CD4-positive, alpha-beta memory T cell (primary cell): Measurements from ENCODE around the gene NDUFB10. TPM values are rescaled to one million over a fixed set of nuclear protein-coding genes. Genes with fewer than 3 reads are reported as not detected.

ENCODE experiments used
- CTCF ChIA-PET: fragments of 350-600 bp; sonication (Branson Sonifier 250); formaldehyde crosslinking; loops from one replicate; lab custom pipeline; 2021; ENCODE audit warnings: inconsistent platforms; ENCODE audit not compliant: partially characterized antibody; lab: Charles Lee
- POLR2A ChIA-PET: fragments of 350-600 bp; sonication (Branson Sonifier 250); formaldehyde crosslinking; loops from one replicate; lab custom pipeline; 2021; ENCODE audit not compliant: partially characterized antibody; lab: Charles Lee
- DNase-seq, 5 donors: peaks; one replicate each; pipeline versions ENCODE4 v3.0.0 to v3.0.0-alpha.2; 2020 to 2022; ENCODE audit warnings: mixed read lengths in 1 of 5
- H3K27ac ChIP-seq: one replicate; pipeline ENCODE4 v1.7.0; 2013; ENCODE audit warnings: low read depth, low read length
- H3K27me3 ChIP-seq: 2 replicates; pipeline ENCODE4 v1.7.0; 2013; ENCODE audit warnings: mild to moderate bottlenecking, low read length, moderate library complexity; ENCODE audit not compliant: insufficient read depth
- H3K36me3 ChIP-seq: 2 replicates; pipeline ENCODE4 v1.7.0; 2013; ENCODE audit warnings: mild to moderate bottlenecking, low read length, moderate library complexity; ENCODE audit not compliant: insufficient read depth
- H3K4me1 ChIP-seq: 2 replicates; pipeline ENCODE4 v1.7.0; 2013; ENCODE audit warnings: mild to moderate bottlenecking, low read length, moderate library complexity; ENCODE audit not compliant: insufficient read depth
- H3K4me3 ChIP-seq, 2 donors: one replicate each; pipeline ENCODE4 v1.7.0; 2013; ENCODE audit warnings: low read length in 2 of 2, mild to moderate bottlenecking in 1 of 2
- H3K9me3 ChIP-seq, 2 donors: one replicate each; pipeline ENCODE4 v1.7.0; 2013; ENCODE audit warnings: low read length in 2 of 2, control low read depth in 1 of 2; ENCODE audit not compliant: control insufficient read depth in 1 of 2
- H3K27ac Mint-ChIP-seq, 7 donors: one replicate each; pipeline ENCODE4 v1.8.0; 2020 to 2021; ENCODE audit warnings: mixed read lengths in 7 of 7, mild to moderate bottlenecking in 6 of 7, inconsistent platforms in 3 of 7, moderate library complexity in 3 of 7
- H3K27me3 Mint-ChIP-seq, 2 donors: one replicate each; pipeline ENCODE4 v1.8.0; 2020 to 2021; ENCODE audit warnings: mixed read lengths in 2 of 2
- H3K36me3 Mint-ChIP-seq, 2 donors: one replicate each; pipeline ENCODE4 v1.8.0; 2020 to 2021; ENCODE audit warnings: mixed read lengths in 2 of 2, inconsistent platforms in 1 of 2, mild to moderate bottlenecking in 1 of 2
- H3K4me1 Mint-ChIP-seq, 4 donors: one replicate each; pipeline ENCODE4 v1.8.0; 2020 to 2021; ENCODE audit warnings: mixed read lengths in 4 of 4, mild to moderate bottlenecking in 1 of 4
- H3K4me3 Mint-ChIP-seq, 8 donors: one replicate each; pipeline ENCODE4 v1.8.0; 2020 to 2021; ENCODE audit warnings: mixed read lengths in 8 of 8, mild to moderate bottlenecking in 7 of 8, moderate library complexity in 6 of 8, inconsistent platforms in 3 of 8
- H3K9me3 Mint-ChIP-seq, 8 donors: one replicate each; pipeline ENCODE4 v1.8.0; 2020 to 2021; ENCODE audit warnings: mixed read lengths in 8 of 8, mild to moderate bottlenecking in 5 of 8, inconsistent platforms in 3 of 8, moderate library complexity in 1 of 8
- intact Hi-C: fragments of 100-400 bp; cut with micrococcal nuclease; formaldehyde crosslinking; loops from one replicate; pipeline ENCODE4 v1.15.1; 2023
- polyA plus RNA-seq, 2 donors: library from polyadenylated mRNA; unstranded; fragments of 300-500 nt; fragmentation: Illumina TruSeq; gene quantifications; one replicate each; pipeline ENCODE4 v1.2.3, GENCODE V29; 2021
- total RNA-seq, 2 experiments: library from RNA; stranded (reverse); gene quantifications; one replicate each; pipeline ENCODE4 v1.2.3, GENCODE V29; 2021

NDUFB10 gene
- total and polyA plus RNA-seq, 4 experiments from 2014 or later: 76.5 to 223 (median 146) TPM

DNA sequence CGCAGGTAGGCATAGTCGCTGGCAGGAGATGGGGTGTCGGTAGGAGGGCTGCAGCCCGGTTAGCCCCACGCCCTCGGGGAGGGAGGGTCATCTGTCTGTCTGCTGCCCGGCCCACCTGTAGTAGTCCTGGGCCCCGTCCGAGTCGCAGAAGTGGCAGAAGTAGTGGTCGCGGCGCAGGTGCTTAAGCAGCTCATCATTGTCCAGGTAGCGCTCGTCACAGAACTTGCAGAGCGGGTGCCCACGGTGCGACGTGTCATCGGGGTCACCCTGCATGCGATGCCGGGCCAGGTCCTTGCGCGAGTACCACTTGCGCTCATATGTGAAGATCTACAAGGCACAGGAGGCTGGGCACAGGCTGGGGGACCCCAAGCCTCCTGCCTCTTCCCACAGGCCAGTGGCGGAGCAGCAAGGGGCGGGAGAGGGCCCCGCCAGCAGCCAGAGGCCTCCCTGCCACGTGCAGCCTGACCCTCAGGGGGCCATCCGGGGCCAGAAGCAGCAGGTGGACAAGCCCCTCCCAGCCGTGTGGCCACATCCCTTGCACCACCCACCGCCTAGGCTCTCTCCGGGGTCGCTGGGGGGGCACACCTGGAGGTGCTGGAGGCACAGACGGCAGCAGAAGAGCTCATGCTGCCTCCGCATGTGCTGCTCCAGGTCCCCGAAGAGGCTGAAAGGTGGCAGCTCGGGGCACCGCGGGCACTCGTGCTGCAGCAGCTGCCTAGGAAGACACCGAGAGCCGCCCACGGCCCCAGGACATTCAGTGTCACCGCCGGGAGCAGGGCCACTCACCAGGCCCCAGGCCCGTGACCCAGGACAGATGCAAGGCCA is 43.3 kb downstream of the NDUFB10 start:
- H3K27me3 Mint-ChIP-seq: no peaks in the 10 kb centered on the region
- Histone ChIP-seq H3K36me3 (peaks cover 34% of the 10 kb centered on the region), H3K4me1 (peaks cover 26% of the 10 kb centered on the region), H3K27ac (no peak overlapping the region), H3K4me3 (no peak overlapping the region), H3K27me3 (no peaks in the 10 kb centered on the region), H3K9me3 (no peaks in the 10 kb centered on the region)
- no peaks in the 10 kb centered on the region for H3K9me3 Mint-ChIP-seq
- H3K27ac Mint-ChIP-seq: peak overlapping the region in 1 of 7 donors; percentile 24
- no peak overlapping the region for H3K4me3 Mint-ChIP-seq
- H3K36me3 Mint-ChIP-seq: peaks cover 11 to 17% of the 10 kb centered on the region in 2 donors
- intact Hi-C loops: no loop called here
- POLR2A ChIA-PET: interaction anchor here (1.4 to 3.8 kb wide), 3 partner anchors 9 to 152 kb away, joined by 3 to 25 read pairs (median 14); partner anchors contain the start of gene TRAF7
- DNase-seq: no peak
- CTCF ChIA-PET: interaction anchor here (1.0 to 4.9 kb wide), 12 partner anchors 8 to 152 kb away, joined by 3 to 44 read pairs (median 8); partner anchors contain the start of genes GFER, RNF151 and TRAF7
- peaks cover 7 to 33% (median 16%) of the 10 kb centered on the region in 4 donors for H3K4me1 Mint-ChIP-seq

GRCh38 chr16:2003231-2003826 is 44.0 kb downstream of the NDUFB10 start:
- H3K4me1 ChIP-seq: peaks cover 33% of the 10 kb centered on the region
- ChIA-PET POLR2A (interaction anchor here (0.9 to 3.8 kb wide), 6 partner anchors 10 to 176 kb away, joined by 3 to 25 read pairs (median 5); partner anchors contain the start of genes FAHD1, HAGH, RPS2 and TBL3), CTCF (interaction anchor here (0.6 to 4.9 kb wide), 17 partner anchors 9 to 548 kb away, joined by 3 to 44 read pairs (median 7); partner anchors contain the start of genes GFER, RNF151 and TRAF7)
- Mint-ChIP-seq H3K36me3 (peaks cover 6 to 13% of the 10 kb centered on the region in 2 donors), H3K27ac (no peak overlapping the region), H3K9me3 (no peaks in the 10 kb centered on the region), H3K4me3 (no peak overlapping the region), H3K27me3 (no peaks in the 10 kb centered on the region), H3K4me1 (peaks cover 13 to 41% (median 22%) of the 10 kb centered on the region in 4 donors)
- intact Hi-C loops: no loop called here
- no peaks in the 10 kb centered on the region for H3K27me3 ChIP-seq
- no peak overlapping the region for H3K27ac ChIP-seq
- no peaks in the 10 kb centered on the region for H3K9me3 ChIP-seq
- peaks cover 34% of the 10 kb centered on the region for H3K36me3 ChIP-seq
- DNase-seq: no peak
- H3K4me3 ChIP-seq: no peak overlapping the region

GRCh38 chr16:2003827-2004641 is 44.7 kb downstream of the NDUFB10 start:
- ChIA-PET POLR2A (interaction anchor here (0.9 to 3.8 kb wide), 8 partner anchors 10 to 177 kb away, joined by 3 to 25 read pairs (median 4); partner anchors contain the start of genes FAHD1, HAGH, NTHL1 and RPS2), CTCF (interaction anchor here (0.6 to 4.9 kb wide), 21 partner anchors 9 to 548 kb away, joined by 3 to 44 read pairs (median 6); partner anchors contain the start of genes GFER, RNF151 and TRAF7)
- peak; percentile 82 to 87 (median 83) for DNase-seq
- no peak overlapping the region for H3K27ac ChIP-seq
- intact Hi-C loops: no loop called here
- no peaks in the 10 kb centered on the region for H3K9me3 ChIP-seq
- Mint-ChIP-seq H3K27me3 (no peaks in the 10 kb centered on the region), H3K4me1 (peaks cover 18 to 47% (median 27%) of the 10 kb centered on the region in 4 donors), H3K36me3 (peaks cover 5 to 14% of the 10 kb centered on the region in 2 donors), H3K27ac (no peak overlapping the region), H3K9me3 (no peaks in the 10 kb centered on the region), H3K4me3 (peak overlapping the region in 1 of 8 donors; percentile 17)
- H3K36me3 ChIP-seq: peaks cover 34% of the 10 kb centered on the region
- no peak overlapping the region for H3K4me3 ChIP-seq
- peaks cover 40% of the 10 kb centered on the region for H3K4me1 ChIP-seq
- H3K27me3 ChIP-seq: no peaks in the 10 kb centered on the region

DNA sequence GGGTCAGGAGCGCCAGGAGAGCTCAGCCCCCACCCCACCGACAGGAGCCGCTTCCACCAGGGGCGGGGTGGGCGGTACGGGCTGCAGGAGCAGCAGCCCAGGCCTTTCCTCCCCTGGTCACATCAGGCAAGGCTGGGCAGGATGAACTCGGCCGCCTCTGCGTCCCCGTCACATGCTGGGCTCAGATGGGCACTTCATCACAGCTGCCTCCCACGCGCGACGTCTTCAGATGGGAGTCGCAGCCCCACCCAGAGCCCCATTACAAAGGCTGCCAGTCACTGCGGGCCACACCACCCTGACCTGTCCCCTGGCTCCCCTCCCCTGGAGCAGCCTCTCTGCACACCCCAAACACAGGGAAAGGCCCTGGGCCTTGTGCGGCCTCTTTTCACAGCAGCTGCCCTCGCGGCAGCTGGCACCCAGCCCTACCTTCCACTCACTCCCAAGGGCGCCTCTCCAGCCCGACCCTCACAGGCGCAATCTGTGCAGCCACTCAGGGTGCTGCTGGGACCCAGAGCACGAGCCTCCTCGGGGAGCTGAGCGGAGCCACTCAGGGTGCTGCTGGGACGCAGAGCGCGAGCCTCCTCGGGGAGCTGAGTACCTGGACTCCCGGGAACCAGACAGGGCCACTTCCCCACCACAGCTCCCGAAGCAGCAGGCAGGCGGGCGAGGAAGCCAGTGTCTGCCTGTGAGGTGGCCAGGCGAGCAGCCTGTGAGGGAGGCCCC is 45.6 kb downstream of the NDUFB10 start:
- Mint-ChIP-seq H3K4me1 (peaks cover 18 to 47% (median 28%) of the 10 kb centered on the region in 4 donors), H3K27me3 (no peaks in the 10 kb centered on the region), H3K27ac (no peak overlapping the region), H3K9me3 (no peaks in the 10 kb centered on the region), H3K36me3 (peaks cover 5 to 14% of the 10 kb centered on the region in 2 donors), H3K4me3 (peak overlapping the region in 1 of 8 donors; percentile 36)
- Histone ChIP-seq H3K27me3 (no peaks in the 10 kb centered on the region), H3K36me3 (peaks cover 32% of the 10 kb centered on the region), H3K9me3 (no peaks in the 10 kb centered on the region), H3K4me1 (peaks cover 43% of the 10 kb centered on the region), H3K4me3 (no peak overlapping the region), H3K27ac (no peak overlapping the region)
- ChIA-PET POLR2A (interaction anchor here (0.6 to 3.8 kb wide), 7 partner anchors 11 to 406 kb away, joined by 3 to 25 read pairs (median 5); partner anchors contain the start of genes NTHL1, RPS2, TBL3 and TRAF7), CTCF (interaction anchor here (0.6 to 4.9 kb wide), 15 partner anchors 8 to 150 kb away, joined by 3 to 44 read pairs (median 6); partner anchors contain the start of genes GFER and TRAF7)
- no peak for DNase-seq
- intact Hi-C loops: loop anchor here (5.0 kb wide), 1 partner anchor 42 kb away; the partner anchor contains the start of genes NTHL1 and TSC2

GRCh38 chr16:2005646-2006045 is 46.3 kb downstream of the NDUFB10 start:
- H3K4me1 ChIP-seq: peaks cover 50% of the 10 kb centered on the region
- POLR2A ChIA-PET: interaction anchor here (0.6 to 3.8 kb wide), 2 partner anchors 12 to 405 kb away, joined by 3 to 25 read pairs; no protein-coding TSS in a partner anchor
- H3K27ac ChIP-seq: no peak overlapping the region
- intact Hi-C loops: loop anchor here (5.0 kb wide), 1 partner anchor 42 kb away; the partner anchor contains the start of genes NTHL1 and TSC2
- no peak overlapping the region for H3K4me3 Mint-ChIP-seq
- DNase-seq: no peak
- no peaks in the 10 kb centered on the region for H3K27me3 Mint-ChIP-seq
- peaks cover 5 to 17% of the 10 kb centered on the region in 2 donors for H3K36me3 Mint-ChIP-seq
- H3K27me3 ChIP-seq: no peaks in the 10 kb centered on the region
- peaks cover 27% of the 10 kb centered on the region for H3K36me3 ChIP-seq
- no peaks in the 10 kb centered on the region for H3K9me3 ChIP-seq
- no peak overlapping the region for H3K4me3 ChIP-seq
- H3K9me3 Mint-ChIP-seq: no peaks in the 10 kb centered on the region
- CTCF ChIA-PET: interaction anchor here (0.6 to 4.9 kb wide), 3 partner anchors 53 to 142 kb away, joined by 3 to 44 read pairs (median 3); no protein-coding TSS in a partner anchor
- peak overlapping the region in 1 of 7 donors; percentile 57 for H3K27ac Mint-ChIP-seq
- peaks cover 23 to 53% (median 34%) of the 10 kb centered on the region in 4 donors for H3K4me1 Mint-ChIP-seq
